Left lung (tissue), 10 donors: ENCODE results near the gene PLEKHM2. TPM values are rescaled to one million over a fixed set of nuclear protein-coding genes. Genes with fewer than 3 reads are reported as not detected.

ENCODE experiments used
- ATAC-seq: fragments of 200-7000 bp; cut with Tn5 transposase; one replicate; pipeline ENCODE4 v1.9.1; 2020; ENCODE audit warnings: moderate library complexity
- DNase-seq, 4 donors: peaks; one replicate each; pipeline ENCODE4 v3.0.0-alpha.2; 2013 to 2020
- H3K27ac ChIP-seq, 2 donors: fragments of 200-600 bp; sonication (generic) in 1 of 2; one replicate each; pipeline versions ENCODE4 v1.5.0 to v1.8.0; 2020 to 2021
- H3K27me3 ChIP-seq, 2 donors: fragments of 200-600 bp; sonication (generic) in 1 of 2; one replicate each; pipeline versions ENCODE4 v1.5.0 to v1.8.0; 2020 to 2021
- H3K36me3 ChIP-seq, 2 donors: fragments of 200-600 bp; sonication (generic) in 1 of 2; one replicate each; pipeline versions ENCODE4 v1.5.0 to v1.8.0; 2020 to 2021
- H3K4me1 ChIP-seq, 2 donors: fragments of 200-600 bp; one replicate each; pipeline ENCODE4 v1.8.0; 2021
- H3K4me3 ChIP-seq, 2 donors: fragments of 200-600 bp; sonication (generic) in 1 of 2; one replicate each; pipeline versions ENCODE4 v1.5.0 to v1.8.0; 2020 to 2021; ENCODE audit warnings: mild to moderate bottlenecking in 1 of 2
- H3K9me3 ChIP-seq, 2 donors: fragments of 200-600 bp; sonication (generic) in 1 of 2; one replicate each; pipeline versions ENCODE4 v1.5.0 to v1.8.0; 2020 to 2021
- intact Hi-C, 2 donors: fragments of 100-400 bp; cut with DNase I; formaldehyde crosslinking; loops; one replicate each; pipeline versions ENCODE4 v1.11.2 to v1.14.2; 2022
- polyA plus RNA-seq, 6 donors: library from polyadenylated mRNA; unstranded; fragments of 120-200 nt; gene quantifications; one replicate each; pipeline ENCODE4 v1.2.1, GENCODE V29; 2013; ENCODE audit not compliant: insufficient read length in 6 of 6
- total RNA-seq, 2 donors: library from RNA; stranded (reverse); fragmentation: NEBNext Ultra II Directional; extraction: Animal tissue kit (Norgen Biotek cat#: 25700); gene quantifications; one replicate each; pipeline ENCODE4 v1.2.1, GENCODE V29; 2021
- TF ChIP-seq, protein P1 (sequence below), 2 donors: fragments of 200-600 bp; sonication (generic) in 1 of 2; IDR thresholded peaks; one replicate each; pipeline versions ENCODE4 v1.5.0 to v1.8.0; 2021; ENCODE audit warnings: antibody characterized with exemption in 2 of 2
- donor health status: DM: no; HTN: yes; CAD: no.
- donor health status: DM: no; HTN: no; CAD: no.

PLEKHM2 gene
- total and polyA plus RNA-seq, 8 donors: 51.5 to 86.8 (median 60.1) TPM

GRCh38 chr1:15750924-15751323 lies 66.8 kb downstream of the PLEKHM2 start:
- no peaks in the 10 kb centered on the region for H3K9me3 ChIP-seq
- H3K27me3 ChIP-seq: peaks cover 0 to 8% of the 10 kb centered on the region in 2 donors
- ATAC-seq: no peak
- H3K36me3 ChIP-seq: no peaks in the 10 kb centered on the region
- H3K27ac ChIP-seq: no peak overlapping the region
- DNase-seq: no peak
- intact Hi-C loops: no loop called here
- TF ChIP-seq, protein P1, sequence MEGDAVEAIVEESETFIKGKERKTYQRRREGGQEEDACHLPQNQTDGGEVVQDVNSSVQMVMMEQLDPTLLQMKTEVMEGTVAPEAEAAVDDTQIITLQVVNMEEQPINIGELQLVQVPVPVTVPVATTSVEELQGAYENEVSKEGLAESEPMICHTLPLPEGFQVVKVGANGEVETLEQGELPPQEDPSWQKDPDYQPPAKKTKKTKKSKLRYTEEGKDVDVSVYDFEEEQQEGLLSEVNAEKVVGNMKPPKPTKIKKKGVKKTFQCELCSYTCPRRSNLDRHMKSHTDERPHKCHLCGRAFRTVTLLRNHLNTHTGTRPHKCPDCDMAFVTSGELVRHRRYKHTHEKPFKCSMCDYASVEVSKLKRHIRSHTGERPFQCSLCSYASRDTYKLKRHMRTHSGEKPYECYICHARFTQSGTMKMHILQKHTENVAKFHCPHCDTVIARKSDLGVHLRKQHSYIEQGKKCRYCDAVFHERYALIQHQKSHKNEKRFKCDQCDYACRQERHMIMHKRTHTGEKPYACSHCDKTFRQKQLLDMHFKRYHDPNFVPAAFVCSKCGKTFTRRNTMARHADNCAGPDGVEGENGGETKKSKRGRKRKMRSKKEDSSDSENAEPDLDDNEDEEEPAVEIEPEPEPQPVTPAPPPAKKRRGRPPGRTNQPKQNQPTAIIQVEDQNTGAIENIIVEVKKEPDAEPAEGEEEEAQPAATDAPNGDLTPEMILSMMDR (IDR thresholded peaks at IDR 0.05): no peak
- peaks cover 0 to 9% of the 10 kb centered on the region in 2 donors for H3K4me1 ChIP-seq
- H3K4me3 ChIP-seq: no peak overlapping the region

DNA sequence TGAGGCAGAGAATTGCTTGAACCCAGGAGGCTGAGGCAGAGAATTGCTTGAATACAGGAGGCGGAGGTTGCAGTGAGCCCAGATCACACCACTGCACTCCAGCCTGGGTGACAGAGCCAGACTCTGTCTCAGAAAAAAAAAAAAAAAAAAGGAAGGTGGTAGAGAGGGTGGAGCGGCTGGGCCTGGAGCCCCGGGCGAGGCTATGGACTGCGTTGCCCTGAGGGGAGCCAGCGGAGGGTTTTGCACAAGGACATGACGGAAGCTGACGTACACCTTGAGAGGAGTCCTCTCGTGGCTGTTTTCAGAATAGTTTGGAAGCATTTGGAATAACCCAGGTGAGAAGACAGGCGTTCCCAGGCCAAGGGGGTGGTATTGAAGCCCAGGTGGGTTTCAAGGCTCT lies 67.6 kb downstream of the PLEKHM2 start:
- TF ChIP-seq, protein P1 (IDR thresholded peaks at IDR 0.05): no peak
- intact Hi-C loops: no loop called here
- Histone ChIP-seq H3K27ac (no peak overlapping the region), H3K36me3 (no peaks in the 10 kb centered on the region), H3K9me3 (no peaks in the 10 kb centered on the region), H3K4me3 (no peak overlapping the region), H3K4me1 (peaks cover 6 to 9% of the 10 kb centered on the region in 2 donors), H3K27me3 (peaks cover 0 to 15% of the 10 kb centered on the region in 2 donors)
- DNase-seq (no peak), ATAC-seq (no peak)

GRCh38 chr1:15753776-15754175 lies 69.7 kb downstream of the PLEKHM2 start:
- Histone ChIP-seq H3K9me3 (no peaks in the 10 kb centered on the region), H3K27ac (no peak overlapping the region), H3K4me1 (peaks cover 16 to 25% of the 10 kb centered on the region in 2 donors), H3K27me3 (peaks cover 1 to 35% of the 10 kb centered on the region in 2 donors), H3K36me3 (no peaks in the 10 kb centered on the region), H3K4me3 (no peak overlapping the region)
- intact Hi-C loops: no loop called here
- ATAC-seq (no peak), DNase-seq (no peak)
- TF ChIP-seq, protein P1 (IDR thresholded peaks at IDR 0.05): no peak

- intact Hi-C loops: no loop called here
- no peak for DNase-seq
- no peak overlapping the region for H3K4me3 ChIP-seq
- H3K27me3 ChIP-seq: peaks cover 10 to 49% of the 10 kb centered on the region in 2 donors
- H3K36me3 ChIP-seq: no peaks in the 10 kb centered on the region
- TF ChIP-seq, protein P1 (IDR thresholded peaks at IDR 0.05): no peak
- H3K27ac ChIP-seq: no peak overlapping the region
- H3K4me1 ChIP-seq: peaks cover 10 to 31% of the 10 kb centered on the region in 2 donors
- H3K9me3 ChIP-seq: no peaks in the 10 kb centered on the region
- no peak for ATAC-seq
Observed at GRCh38 chr1:15755021-15755645, 71.0 kb downstream of the PLEKHM2 start.

- TF ChIP-seq, protein P1 (IDR thresholded peaks at IDR 0.05): no peak
- Histone ChIP-seq H3K9me3 (no peaks in the 10 kb centered on the region), H3K36me3 (no peaks in the 10 kb centered on the region), H3K27ac (no peak overlapping the region), H3K4me3 (no peak overlapping the region), H3K27me3 (peaks cover 11 to 54% of the 10 kb centered on the region in 2 donors), H3K4me1 (peaks cover 8 to 31% of the 10 kb centered on the region in 2 donors)
- DNase-seq (no peak), ATAC-seq (no peak)
- intact Hi-C loops: no loop called here
Observed at GRCh38 chr1:15755646-15756040, 71.5 kb downstream of the PLEKHM2 start.
